ENCODE data around the gene ZRANB2.

ZRANB2 gene

GRCh38 chr1:71068325-71069240, 12.3 kb downstream of the ZRANB2 start:
- no peak for DNase-seq (ENCODE audit: low spot score)

DNA sequence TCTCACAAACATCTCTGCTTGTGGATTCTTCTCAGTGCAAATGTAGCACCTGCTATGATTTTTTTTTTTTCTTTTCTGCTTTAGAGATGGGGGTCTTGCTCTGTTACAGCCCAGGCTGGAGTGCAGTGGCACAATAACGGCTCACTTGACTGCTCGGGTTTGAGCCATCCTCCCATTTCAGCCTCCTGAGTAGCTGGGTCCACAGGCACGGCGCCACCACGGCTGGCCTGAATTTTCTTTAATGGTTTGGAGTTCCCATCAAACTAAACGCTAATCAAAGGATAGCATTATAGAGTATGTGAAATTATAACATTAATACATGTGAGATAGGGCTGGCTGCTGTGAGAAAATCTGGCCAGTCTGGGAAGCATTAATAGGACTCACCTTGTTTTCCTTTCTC, 26.0 kb downstream of the ZRANB2 start:
- no peak for DNase-seq (ENCODE audit: low spot score)

- DNase-seq (ENCODE audit: low spot score): no peak
Observed at GRCh38 chr1:71054281-71054731, 26.5 kb downstream of the ZRANB2 start.

DNA sequence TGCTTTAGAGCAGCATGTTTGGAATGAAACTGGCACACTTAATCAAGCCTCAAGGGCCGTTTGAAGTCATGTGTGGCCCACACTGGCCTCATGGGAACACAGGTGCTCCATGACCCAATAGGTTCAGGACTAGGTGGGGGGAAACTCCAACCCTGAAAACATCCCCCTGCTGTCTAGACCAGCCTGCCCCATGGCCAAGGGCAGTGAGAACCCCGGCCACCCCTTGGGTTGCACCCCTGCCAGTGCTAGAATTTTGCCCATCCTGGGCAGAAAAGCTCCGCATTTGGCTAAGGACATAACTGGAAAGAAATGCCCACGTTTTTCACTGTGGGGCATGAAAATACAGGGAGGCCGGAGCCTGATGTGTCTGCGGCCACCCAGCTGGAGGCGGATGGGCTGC, 27.1 kb downstream of the ZRANB2 start:
- DNase-seq (ENCODE audit: low spot score): no peak

GRCh38 chr1:71053146-71053545, 27.7 kb downstream of the ZRANB2 start:
- DNase-seq (ENCODE audit: low spot score): no peak

- DNase-seq (ENCODE audit: low spot score): peak; percentile 41
Observed at GRCh38 chr1:71049951-71050598, 30.8 kb downstream of the ZRANB2 start.

- no peak for DNase-seq (ENCODE audit: low spot score)
Observed at GRCh38 chr1:71047635-71048607, 32.9 kb downstream of the ZRANB2 start, which contains the start of gene PTGER3. Gene PTGER3, minus strand, starts transcription at chr1:71047816. Its CDS starts 239 bp downstream, at chr1:71047577.

DNA sequence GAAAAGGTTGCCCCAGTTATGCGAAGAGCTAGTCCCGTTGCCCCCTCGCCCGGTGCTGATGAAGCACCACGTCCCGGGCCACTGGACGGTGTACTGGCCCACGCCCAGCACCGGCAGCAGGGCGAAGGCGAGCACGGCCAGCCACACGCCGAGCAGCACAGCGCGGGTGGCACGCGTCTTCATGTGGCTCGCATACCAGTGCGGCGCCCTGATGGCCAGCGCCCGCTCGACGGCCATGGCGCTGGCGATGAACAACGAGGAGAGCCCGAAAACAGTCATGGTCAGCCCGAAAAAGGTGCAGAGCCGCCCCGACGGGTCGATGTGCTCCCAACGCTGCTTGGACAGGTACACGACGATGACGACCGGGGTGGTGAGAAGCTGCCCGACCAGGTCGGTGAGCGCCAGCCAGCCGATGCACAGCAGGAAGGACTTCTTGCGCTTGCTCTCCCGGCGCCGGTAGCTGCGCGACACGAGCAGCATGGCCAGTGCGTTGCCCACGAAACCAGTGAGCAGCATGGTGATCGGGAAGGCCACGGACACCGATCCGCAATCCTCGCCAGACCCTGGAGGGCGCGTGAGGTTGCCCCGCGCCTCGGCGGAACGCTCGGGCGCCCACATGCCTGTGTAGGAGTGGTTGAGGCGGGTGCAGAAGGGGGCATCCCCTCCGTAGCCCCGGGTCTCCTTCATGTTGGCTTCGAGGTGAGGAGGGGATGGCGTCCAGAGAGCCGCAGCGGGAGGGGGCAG, 33.8 kb downstream of the ZRANB2 start:
- no peak for DNase-seq (ENCODE audit: low spot score)

DNA sequence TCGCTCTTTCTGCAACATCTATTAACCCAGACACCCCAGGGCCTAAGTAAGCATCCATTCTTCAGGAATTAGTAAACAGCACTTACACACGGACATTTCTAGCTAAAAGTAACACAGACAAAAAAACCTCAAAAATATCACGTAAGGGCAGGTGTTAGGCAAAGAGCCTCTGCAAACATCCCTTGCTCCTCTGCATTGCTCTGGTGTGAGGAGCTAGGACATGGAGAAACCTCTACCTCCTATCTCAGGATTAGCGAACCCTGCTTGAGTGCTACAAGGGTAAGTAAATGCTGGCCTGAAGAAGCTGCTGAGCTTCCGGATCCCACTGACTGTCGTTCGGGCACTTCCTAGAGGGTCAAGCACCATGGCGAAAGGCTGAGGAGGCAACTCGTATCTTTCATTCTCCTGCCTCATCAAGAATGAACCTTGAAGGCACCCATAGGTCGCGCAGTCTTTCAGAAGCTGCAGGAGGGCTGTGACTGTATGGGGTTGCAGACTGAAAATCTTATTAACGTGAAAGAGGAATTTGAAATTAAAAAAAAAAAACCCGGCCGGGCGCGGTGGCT, 35.3 kb downstream of the ZRANB2 start:
- no peak for DNase-seq (ENCODE audit: low spot score)

- no peak for DNase-seq (ENCODE audit: low spot score)
Observed at GRCh38 chr1:71044833-71045232, 36.0 kb downstream of the ZRANB2 start.

DNA sequence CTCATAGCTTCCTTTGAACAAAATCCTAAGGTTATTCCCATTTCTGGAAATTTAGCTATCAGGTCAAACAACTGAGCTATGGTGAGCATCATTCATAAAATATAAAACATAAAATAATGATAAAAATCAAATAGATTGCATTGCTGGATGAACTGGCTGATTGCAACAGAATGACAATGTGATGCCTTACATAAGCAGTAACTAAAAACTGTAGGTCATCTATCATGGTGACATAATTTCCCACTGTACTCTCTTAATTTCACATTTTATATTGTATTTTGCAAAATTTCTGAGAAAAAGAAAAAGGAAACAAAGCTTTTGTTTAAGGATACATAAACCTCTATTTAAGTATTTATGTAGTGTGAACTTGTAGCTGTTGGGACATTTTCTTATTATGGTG, 37.8 kb downstream of the ZRANB2 start:
- no peak for DNase-seq (ENCODE audit: low spot score)

DNA sequence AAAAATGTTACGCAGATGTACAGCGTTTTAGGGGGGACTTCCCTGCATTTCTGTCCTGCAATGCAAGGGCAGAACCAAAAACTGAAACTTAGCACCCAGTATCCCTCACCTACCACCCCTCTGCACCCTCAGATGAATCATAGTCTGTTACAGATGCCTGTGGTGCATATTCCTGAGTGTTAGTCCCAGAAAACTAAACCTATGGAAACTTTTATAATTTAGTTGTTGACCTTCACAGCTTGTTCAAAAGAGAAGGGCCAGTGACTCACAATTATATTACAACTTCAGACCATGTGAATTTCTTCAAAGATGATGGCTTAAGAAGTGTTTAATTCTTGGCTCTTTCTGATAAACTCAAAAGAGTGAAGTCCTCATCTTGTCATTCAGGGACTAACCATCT, 39.0 kb downstream of the ZRANB2 start:
- DNase-seq (ENCODE audit: low spot score): no peak

GRCh38 chr1:71039661-71040262, 41.1 kb downstream of the ZRANB2 start:
- no peak for DNase-seq (ENCODE audit: low spot score)

DNA sequence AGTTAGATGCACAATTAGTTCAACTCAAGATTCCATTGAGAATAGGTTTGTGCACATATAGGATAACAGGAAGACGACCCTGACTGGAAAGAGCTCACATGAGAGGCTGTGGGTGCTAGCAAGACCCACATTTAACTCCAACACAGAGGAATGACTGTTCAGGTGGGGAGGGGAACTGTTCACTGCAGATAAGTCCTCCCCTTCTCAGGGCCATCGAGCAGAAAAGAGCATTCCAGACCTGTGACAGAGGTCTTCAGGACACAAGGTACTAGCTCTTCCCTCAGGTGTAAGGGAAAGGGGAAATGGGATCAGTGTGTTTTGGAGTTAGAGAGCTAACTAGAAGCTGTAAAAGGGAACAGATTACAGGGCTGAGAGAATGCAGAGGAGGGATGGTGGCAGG, 41.9 kb downstream of the ZRANB2 start:
- DNase-seq (ENCODE audit: low spot score): no peak

DNA sequence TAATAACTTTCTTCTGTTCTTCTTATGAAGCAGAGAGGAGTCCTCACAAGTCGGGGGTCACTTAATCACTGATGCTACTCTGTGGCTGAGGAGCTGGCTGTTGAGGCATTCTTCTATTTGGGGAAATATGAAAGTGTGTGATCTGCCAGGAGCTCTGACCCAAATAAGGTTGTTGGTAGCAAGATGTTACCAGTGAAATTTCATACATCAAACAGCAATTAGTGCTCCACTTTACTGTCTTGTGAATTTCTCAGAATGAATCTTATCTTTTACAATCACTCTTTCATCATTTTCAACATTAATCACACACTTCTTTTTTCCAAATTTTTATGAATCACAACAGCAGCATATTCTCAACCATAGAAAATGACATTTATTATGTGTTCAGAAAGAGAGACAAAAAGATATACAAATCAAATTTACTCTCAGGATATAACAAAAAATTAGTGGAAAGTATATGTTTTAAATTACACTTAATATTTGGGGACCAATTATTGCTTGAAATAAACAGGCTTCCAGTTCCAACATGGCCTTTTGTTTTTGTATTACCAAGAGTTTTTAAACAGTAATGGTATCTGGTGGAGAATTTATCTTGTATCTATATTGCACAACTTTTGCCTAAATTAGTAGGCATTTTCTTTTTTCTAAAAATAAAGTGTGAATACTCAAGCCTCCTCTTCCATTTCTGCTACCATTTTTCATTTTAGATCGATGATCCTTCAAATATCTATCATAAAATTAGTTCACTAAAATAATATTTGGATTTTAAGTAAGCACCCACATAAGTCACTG, 42.8 kb downstream of the ZRANB2 start:
- no peak for DNase-seq (ENCODE audit: low spot score)

GRCh38 chr1:71037066-71037465, 43.8 kb downstream of the ZRANB2 start:
- no peak for DNase-seq (ENCODE audit: low spot score)

GRCh38 chr1:71033136-71033535, 47.7 kb downstream of the ZRANB2 start:
- no peak for DNase-seq (ENCODE audit: low spot score)

- DNase-seq (ENCODE audit: low spot score): no peak
Observed at GRCh38 chr1:71031426-71031825, 49.4 kb downstream of the ZRANB2 start.

GRCh38 chr1:71030026-71030425, 50.8 kb downstream of the ZRANB2 start:
- no peak for DNase-seq (ENCODE audit: low spot score)

GRCh38 chr1:71028981-71029380, 51.9 kb downstream of the ZRANB2 start:
- no peak for DNase-seq (ENCODE audit: low spot score)

All from putamen (tissue), 1 donor.